HG02759 (cell line): Measurements from ENCODE around the gene CAMK1.

Experiments
- ATAC-seq: cut with Tn5 transposase; IDR thresholded peaks from one replicate; pipeline ENCODE4 v1.9.1; 2021; ENCODE audit warnings: mild to moderate bottlenecking, moderate library complexity; ENCODE audit not compliant: unreplicated experiment

Gene CAMK1

GRCh38 chr3:9769426-9770275 is at the start of gene CAMK1:
CAMK1 (minus strand) TSS chr3:9769947; CDS start chr3:9767749, 2,198 bp downstream.
- peak; percentile 78 for ATAC-seq

- no peak for ATAC-seq
These were observed 49.1 kb upstream of the CAMK1 start for GRCh38 chr3:9818666-9819335.

- ATAC-seq: no peak
These were observed 47.7 kb upstream of the CAMK1 start for GRCh38 chr3:9817436-9817835.

- no peak for ATAC-seq
These were observed 46.2 kb upstream of the CAMK1 start for GRCh38 chr3:9815986-9816385.

- no peak for ATAC-seq
These were observed 43.2 kb upstream of the CAMK1 start for GRCh38 chr3:9812870-9813483.

- ATAC-seq: no peak
These were observed 41.1 kb upstream of the CAMK1 start for GRCh38 chr3:9810846-9811245.

GRCh38 chr3:9810433-9810770 is 40.7 kb upstream of the CAMK1 start:
- no peak for ATAC-seq

GRCh38 chr3:9809615-9810432 is 40.1 kb upstream of the CAMK1 start, which contains the start of gene TTLL3:
TTLL3 (plus strand) TSS chr3:9810262; CDS start chr3:9810662, 400 bp downstream.
- peak; percentile 63 for ATAC-seq

GRCh38 chr3:9809239-9809614 is 39.5 kb upstream of the CAMK1 start:
- ATAC-seq: no peak

GRCh38 chr3:9808345-9809037 is 38.7 kb upstream of the CAMK1 start:
- ATAC-seq: peak; percentile 48

- no peak for ATAC-seq
These were observed 38.2 kb upstream of the CAMK1 start for GRCh38 chr3:9807981-9808344.

GRCh38 chr3:9806688-9807589 is 37.2 kb upstream of the CAMK1 start:
- no peak for ATAC-seq

GRCh38 chr3:9806137-9806536 is 36.4 kb upstream of the CAMK1 start:
- ATAC-seq: no peak

- ATAC-seq: no peak
These were observed 35.2 kb upstream of the CAMK1 start for GRCh38 chr3:9804996-9805395.

GRCh38 chr3:9803494-9803893 is 33.7 kb upstream of the CAMK1 start:
- no peak for ATAC-seq

GRCh38 chr3:9800529-9800928 is 30.8 kb upstream of the CAMK1 start:
- ATAC-seq: no peak

- no peak for ATAC-seq
These were observed 27.6 kb upstream of the CAMK1 start for GRCh38 chr3:9797196-9797945.

- no peak for ATAC-seq
These were observed 25.5 kb upstream of the CAMK1 start for GRCh38 chr3:9795207-9795606.

- ATAC-seq: no peak
These were observed 24.7 kb upstream of the CAMK1 start for GRCh38 chr3:9794400-9794799.
